Thyroid gland (tissue), 4 donors: ENCODE data around the gene SLC45A1. TPM values are rescaled to one million over a fixed set of nuclear protein-coding genes. Genes with fewer than 3 reads are reported as not detected.
"Not testable (repeated sequence)": the region's sequence is repeated elsewhere in the genome, so short reads cannot be mapped to it uniquely, and the experiment has no call there.

Experiments used
- DNase-seq, 2 donors: peaks; one replicate each; pipeline ENCODE4 v3.0.0-alpha.2; 2019
- H3K27ac ChIP-seq, 3 donors: fragments of 200-600 bp; sonication (generic); 1 replicate in 2 of 3; 2 replicates in 1 of 3; pipeline ENCODE4 v1.5.1; 2016 to 2019; ENCODE audit warnings: mild to moderate bottlenecking in 1 of 3, moderate library complexity in 1 of 3
- H3K27me3 ChIP-seq: fragments of 200-600 bp; sonication (generic); one replicate; pipeline ENCODE4 v1.5.1; 2019
- H3K36me3 ChIP-seq, 2 donors: fragments of 200-600 bp; sonication (generic); one replicate each; pipeline ENCODE4 v1.5.1; 2016 to 2019
- H3K4me1 ChIP-seq, 2 donors: fragments of 200-600 bp; sonication (generic); one replicate each; pipeline ENCODE4 v1.5.1; 2017 to 2019
- H3K4me3 ChIP-seq, 3 donors: fragments of 200-600 bp; sonication (generic); replicated peaks in 1 of 3; 1 replicate in 2 of 3; 2 replicates in 1 of 3; pipeline ENCODE4 v1.5.1; 2016; ENCODE audit warnings: mild to moderate bottlenecking in 1 of 3
- H3K9me3 ChIP-seq: fragments of 200-600 bp; sonication (generic); one replicate; pipeline ENCODE4 v1.5.1; 2017
- CTCF ChIP-seq, 6 experiments: fragments of 200-600 bp in 3 of 6; fragments of 450-650 bp in 3 of 6; sonication (generic) in 3 of 6; IDR thresholded peaks; one replicate each; pipeline ENCODE4 v1.5.1; 2016 to 2019; ENCODE audit warnings: antibody characterized with exemption in 6 of 6, mild to moderate bottlenecking in 2 of 6, inconsistent platforms in 1 of 6, moderate library complexity in 1 of 6
- POLR2A ChIP-seq, 2 donors: fragments of 450-650 bp; IDR thresholded peaks; one replicate each; pipeline ENCODE4 v1.6.1; 2017; ENCODE audit warnings: antibody characterized with exemption in 2 of 2, mild to moderate bottlenecking in 2 of 2, moderate library complexity in 1 of 2
- WGBS, 2 donors: methylation state at CpG; one replicate each; pipeline ENCODE4 v1.1.5; 2017; 5-methylcytosine and 5-hydroxymethylcytosine counted together
- intact Hi-C: fragments of 100-400 bp; cut with DNase I; formaldehyde crosslinking; loops from one replicate; pipeline ENCODE4 v1.15.1; 2023
- total RNA-seq, 4 donors: library from RNA; depleted of rRNA; stranded (reverse); fragments of >200 nt; gene quantifications; one replicate each; pipeline ENCODE4 v1.2.3, GENCODE V29; 2016

SLC45A1 gene
- 1 to 10 TPM; 1.6 to 4.8 (median 3.0) TPM for total RNA-seq

GRCh38 chr1:8317647-8318381, at the start of gene SLC45A1:
Gene SLC45A1, plus strand, starts transcription at chr1:8318114. Its CDS starts 6,216 bp downstream, at chr1:8324330.
- DNase-seq = peak; percentile 61 to 70
- Histone ChIP-seq H3K9me3 (no peaks in the 10 kb centered on the region), H3K27ac (no peak within 1 kb of the TSS)

DNA sequence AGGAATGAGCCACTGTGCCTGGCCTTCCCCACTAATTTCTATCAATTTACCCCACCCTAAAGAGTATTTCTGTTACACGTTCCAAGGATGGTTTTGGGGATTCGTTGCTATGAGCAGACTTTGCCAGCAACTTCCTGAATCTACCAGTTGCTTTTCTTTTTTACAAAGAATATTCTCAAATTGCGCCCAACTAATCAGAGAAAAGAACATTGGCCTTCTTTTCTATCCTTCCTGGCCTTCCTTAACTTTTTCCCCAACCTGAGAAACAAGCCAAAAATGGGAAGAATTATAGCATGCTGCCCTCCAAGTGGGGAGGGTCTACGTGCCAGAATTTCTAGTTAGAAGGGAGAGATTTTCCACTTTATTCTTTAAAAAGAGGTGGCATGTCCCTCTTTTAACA, 44.9 kb upstream of the SLC45A1 start:
- no peaks in the 10 kb centered on the region for H3K4me1 ChIP-seq
- no peaks in the 10 kb centered on the region for H3K27me3 ChIP-seq
- intact Hi-C loops = no loop called here
- no peak for DNase-seq
- no peak overlapping the region for H3K4me3 ChIP-seq
- 68 to 78% methylated on average over 4 of the region's 4 CpGs for WGBS, 2 donors
- TF ChIP-seq CTCF (IDR thresholded peaks at IDR 0.05) (no peak), POLR2A (IDR thresholded peaks at IDR 0.05) (no peak)
- H3K27ac ChIP-seq = no peak overlapping the region
- H3K36me3 ChIP-seq = no peaks in the 10 kb centered on the region
- H3K9me3 ChIP-seq = no peaks in the 10 kb centered on the region

More at GRCh38 chr1:8317647-8318381, at the start of gene SLC45A1:
- Histone ChIP-seq H3K4me3 (peak within 1 kb of the TSS in 2 of 3 donors; percentile 22 to 49), H3K4me1 (peaks cover 5 to 25% of the 10 kb centered on the region in 2 donors), H3K27me3 (no peaks in the 10 kb centered on the region), H3K36me3 (no peaks in the 10 kb centered on the region)
- 28 to 57% methylated on average over 15 to 37 of the region's 75 CpGs for WGBS, 2 donors
- TF ChIP-seq POLR2A (IDR thresholded peaks at IDR 0.05) (peak in 1 of 2 donors; percentile 21), CTCF (IDR thresholded peaks at IDR 0.05) (no peak)
- intact Hi-C loops = loop anchor here (5.0 kb wide), 1 partner anchor 336 kb away; no protein-coding TSS in a partner anchor

- DNase-seq = no peak
- Histone ChIP-seq H3K4me1 (no peaks in the 10 kb centered on the region), H3K36me3 (no peaks in the 10 kb centered on the region), H3K9me3 (no peaks in the 10 kb centered on the region), H3K27ac (no peak overlapping the region), H3K27me3 (no peaks in the 10 kb centered on the region), H3K4me3 (no peak overlapping the region)
- no peak for TF ChIP-seq POLR2A (IDR thresholded peaks at IDR 0.05)
- no peak for TF ChIP-seq CTCF (IDR thresholded peaks at IDR 0.05)
- WGBS, 2 donors = 72 to 81% methylated on average over 8 of the region's 8 CpGs
- intact Hi-C loops = no loop called here
Measured at GRCh38 chr1:8274352-8274751, 43.6 kb upstream of the SLC45A1 start.

DNA sequence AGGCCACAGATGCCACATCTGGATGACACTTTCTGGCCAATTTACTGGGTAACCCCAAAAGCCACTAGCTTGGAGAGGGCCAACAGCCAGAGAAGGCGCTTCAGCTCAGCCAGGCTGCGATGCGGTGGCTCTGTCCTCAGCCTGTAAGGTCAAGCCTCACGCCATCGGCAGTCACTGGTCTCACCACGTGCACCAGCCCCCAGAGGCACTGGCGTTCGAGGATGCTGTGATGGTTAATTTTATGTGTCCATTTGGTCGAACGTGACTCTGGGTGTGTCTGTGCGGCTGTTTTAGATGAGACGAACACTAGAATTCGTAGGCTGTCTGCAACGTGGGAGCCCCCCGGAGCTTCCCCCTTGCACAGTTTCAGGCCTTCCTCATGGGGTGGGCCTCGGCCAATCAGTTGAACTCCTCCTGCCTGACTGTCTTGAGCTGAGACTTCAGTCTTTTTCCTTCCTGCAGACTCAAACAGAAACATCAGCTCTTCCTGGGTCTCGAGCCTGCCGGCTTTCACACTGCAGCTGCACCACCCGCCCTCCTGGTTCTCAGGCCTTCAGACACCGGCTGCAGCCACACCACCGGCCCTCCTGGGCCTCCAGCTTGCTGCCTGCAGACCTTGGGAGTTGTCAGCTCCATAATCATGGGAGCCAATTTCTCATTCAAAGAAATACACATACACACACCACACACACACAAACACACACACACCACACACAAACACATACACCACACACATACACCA, 41.6 kb upstream of the SLC45A1 start:
- no peaks in the 10 kb centered on the region for H3K36me3 ChIP-seq
- 85 to 88% methylated on average over 10 to 15 of the region's 21 CpGs for WGBS, 2 donors
- no peak for DNase-seq
- H3K4me3 ChIP-seq = no peak overlapping the region
- H3K27me3 ChIP-seq = no peaks in the 10 kb centered on the region
- no peaks in the 10 kb centered on the region for H3K4me1 ChIP-seq
- no peak for TF ChIP-seq CTCF (IDR thresholded peaks at IDR 0.05)
- TF ChIP-seq POLR2A (IDR thresholded peaks at IDR 0.05) = no peak
- intact Hi-C loops = no loop called here
- H3K9me3 ChIP-seq = no peaks in the 10 kb centered on the region
- no peak overlapping the region for H3K27ac ChIP-seq

GRCh38 chr1:8276932-8277331, 41.0 kb upstream of the SLC45A1 start:
- H3K27me3 ChIP-seq = no peaks in the 10 kb centered on the region
- no peak for DNase-seq
- intact Hi-C loops = no loop called here
- TF ChIP-seq POLR2A (IDR thresholded peaks at IDR 0.05) (no peak), CTCF (IDR thresholded peaks at IDR 0.05) (no peak)
- no peaks in the 10 kb centered on the region for H3K4me1 ChIP-seq
- H3K27ac ChIP-seq = no peak overlapping the region
- H3K4me3 ChIP-seq = no peak overlapping the region
- 84 to 89% methylated on average over 4 of the region's 4 CpGs for WGBS, 2 donors
- no peaks in the 10 kb centered on the region for H3K9me3 ChIP-seq
- H3K36me3 ChIP-seq = no peaks in the 10 kb centered on the region

DNA sequence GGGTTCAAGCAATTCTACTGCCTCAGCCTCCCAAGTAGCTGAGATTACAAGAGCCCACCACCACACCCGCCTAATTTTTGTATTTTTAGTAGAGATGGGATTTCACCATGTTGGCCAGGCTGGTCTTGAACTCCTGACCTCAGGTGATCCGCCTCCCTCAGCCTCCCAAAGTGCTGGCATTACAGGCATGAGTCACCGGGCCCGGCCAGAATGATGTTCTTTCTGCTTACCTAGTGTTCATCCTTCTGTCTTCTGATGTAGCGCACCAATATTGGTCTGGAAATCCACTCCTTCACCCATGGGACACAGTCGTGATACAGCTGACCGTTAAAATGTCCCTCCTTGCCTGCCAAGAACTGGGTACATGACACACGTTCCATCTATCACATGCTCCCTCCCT, 39.2 kb upstream of the SLC45A1 start:
- H3K4me1 ChIP-seq, H3K4me3 ChIP-seq, H3K27me3 ChIP-seq, H3K9me3 ChIP-seq, DNase-seq, intact Hi-C loops, H3K36me3 ChIP-seq, H3K27ac ChIP-seq: not testable (repeated sequence)
- WGBS, 2 donors = 88 to 91% methylated on average over 8 of the region's 8 CpGs
